Suppressor macrophage treated with lipopolysaccharide for 4 hours (primary cell): ENCODE measurements around the gene PRPF40B.
"Not testable (repeated sequence)": the region's sequence is repeated elsewhere in the genome, so short reads cannot be mapped to it uniquely, and the experiment has no call there.

Experiments used
- DNase-seq: peaks from one replicate; pipeline ENCODE4 v3.0.0-alpha.2; 2020

PRPF40B gene

GRCh38 chr12:49609875-49610154, 13.5 kb upstream of the PRPF40B start:
- no peak for DNase-seq

- DNase-seq: not testable (repeated sequence)
These were observed 12.6 kb upstream of the PRPF40B start for GRCh38 chr12:49610785-49611184.

GRCh38 chr12:49612210-49612609, 11.2 kb upstream of the PRPF40B start:
- DNase-seq: no peak

- no peak for DNase-seq
These were observed 7.6 kb upstream of the PRPF40B start for GRCh38 chr12:49615725-49616124.

GRCh38 chr12:49616533-49617219, 6.7 kb upstream of the PRPF40B start:
- no peak for DNase-seq

GRCh38 chr12:49618576-49618975, 4.8 kb upstream of the PRPF40B start:
- no peak for DNase-seq

GRCh38 chr12:49619286-49619685, 4.1 kb upstream of the PRPF40B start:
- no peak for DNase-seq

- DNase-seq: peak; percentile 14
These were observed 1.5 kb upstream of the PRPF40B start for GRCh38 chr12:49621651-49622500.

GRCh38 chr12:49622501-49623141, 740 bp upstream of the PRPF40B start:
- peak; percentile 13 for DNase-seq

GRCh38 chr12:49624921-49625577, 1.7 kb downstream of the PRPF40B start:
- DNase-seq: no peak

GRCh38 chr12:49626169-49626835, 2.9 kb downstream of the PRPF40B start:
- peak; percentile 18 for DNase-seq

GRCh38 chr12:49626836-49627235, 3.5 kb downstream of the PRPF40B start:
- DNase-seq: no peak

- no peak for DNase-seq
These were observed 4.5 kb downstream of the PRPF40B start for GRCh38 chr12:49627752-49628360.

- no peak for DNase-seq
These were observed 8.1 kb downstream of the PRPF40B start for GRCh38 chr12:49631336-49631907.

- no peak for DNase-seq
These were observed 9.0 kb downstream of the PRPF40B start for GRCh38 chr12:49632401-49632800.

GRCh38 chr12:49632986-49633702, 9.8 kb downstream of the PRPF40B start:
- DNase-seq: no peak

- no peak for DNase-seq
These were observed 10.5 kb downstream of the PRPF40B start for GRCh38 chr12:49633703-49634345.

- no peak for DNase-seq
These were observed 11.7 kb downstream of the PRPF40B start for GRCh38 chr12:49635036-49635435.

- no peak for DNase-seq
These were observed 12.3 kb downstream of the PRPF40B start for GRCh38 chr12:49635656-49636055.

GRCh38 chr12:49636574-49636973, 13.2 kb downstream of the PRPF40B start:
- DNase-seq: no peak
